ENCODE measurements around the gene IL36B.

The IL36B gene

DNA sequence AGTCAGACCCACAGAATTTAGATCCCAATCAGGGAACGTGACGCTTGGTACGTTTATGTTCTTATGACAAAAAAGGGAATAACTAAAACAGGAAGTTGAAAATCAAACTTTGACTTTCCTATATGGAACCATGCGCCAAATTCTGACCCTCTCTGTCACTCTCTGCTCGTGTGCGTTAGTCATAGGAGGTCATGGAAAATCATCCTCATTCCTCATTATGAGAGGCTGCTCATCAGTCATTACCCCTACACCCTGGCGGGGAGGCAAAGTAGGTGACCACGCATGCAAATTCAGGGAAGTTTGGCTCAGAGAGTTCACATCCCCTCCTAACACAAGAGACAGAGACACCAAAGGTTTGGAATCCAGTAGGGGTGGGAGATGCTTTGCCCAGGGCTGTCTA is 30.6 kb upstream of the IL36B start:
- DNase-seq (ENCODE audit: low read depth): no peak
- TF ChIP-seq, protein P1, sequence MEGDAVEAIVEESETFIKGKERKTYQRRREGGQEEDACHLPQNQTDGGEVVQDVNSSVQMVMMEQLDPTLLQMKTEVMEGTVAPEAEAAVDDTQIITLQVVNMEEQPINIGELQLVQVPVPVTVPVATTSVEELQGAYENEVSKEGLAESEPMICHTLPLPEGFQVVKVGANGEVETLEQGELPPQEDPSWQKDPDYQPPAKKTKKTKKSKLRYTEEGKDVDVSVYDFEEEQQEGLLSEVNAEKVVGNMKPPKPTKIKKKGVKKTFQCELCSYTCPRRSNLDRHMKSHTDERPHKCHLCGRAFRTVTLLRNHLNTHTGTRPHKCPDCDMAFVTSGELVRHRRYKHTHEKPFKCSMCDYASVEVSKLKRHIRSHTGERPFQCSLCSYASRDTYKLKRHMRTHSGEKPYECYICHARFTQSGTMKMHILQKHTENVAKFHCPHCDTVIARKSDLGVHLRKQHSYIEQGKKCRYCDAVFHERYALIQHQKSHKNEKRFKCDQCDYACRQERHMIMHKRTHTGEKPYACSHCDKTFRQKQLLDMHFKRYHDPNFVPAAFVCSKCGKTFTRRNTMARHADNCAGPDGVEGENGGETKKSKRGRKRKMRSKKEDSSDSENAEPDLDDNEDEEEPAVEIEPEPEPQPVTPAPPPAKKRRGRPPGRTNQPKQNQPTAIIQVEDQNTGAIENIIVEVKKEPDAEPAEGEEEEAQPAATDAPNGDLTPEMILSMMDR (IDR thresholded peaks at IDR 0.05; ENCODE audit: insufficient read depth, low read depth, low read length, missing control alignments): no peak
- H3K4me3 ChIP-seq (ENCODE audit: low read depth, low read length): no peak overlapping the region

DNA sequence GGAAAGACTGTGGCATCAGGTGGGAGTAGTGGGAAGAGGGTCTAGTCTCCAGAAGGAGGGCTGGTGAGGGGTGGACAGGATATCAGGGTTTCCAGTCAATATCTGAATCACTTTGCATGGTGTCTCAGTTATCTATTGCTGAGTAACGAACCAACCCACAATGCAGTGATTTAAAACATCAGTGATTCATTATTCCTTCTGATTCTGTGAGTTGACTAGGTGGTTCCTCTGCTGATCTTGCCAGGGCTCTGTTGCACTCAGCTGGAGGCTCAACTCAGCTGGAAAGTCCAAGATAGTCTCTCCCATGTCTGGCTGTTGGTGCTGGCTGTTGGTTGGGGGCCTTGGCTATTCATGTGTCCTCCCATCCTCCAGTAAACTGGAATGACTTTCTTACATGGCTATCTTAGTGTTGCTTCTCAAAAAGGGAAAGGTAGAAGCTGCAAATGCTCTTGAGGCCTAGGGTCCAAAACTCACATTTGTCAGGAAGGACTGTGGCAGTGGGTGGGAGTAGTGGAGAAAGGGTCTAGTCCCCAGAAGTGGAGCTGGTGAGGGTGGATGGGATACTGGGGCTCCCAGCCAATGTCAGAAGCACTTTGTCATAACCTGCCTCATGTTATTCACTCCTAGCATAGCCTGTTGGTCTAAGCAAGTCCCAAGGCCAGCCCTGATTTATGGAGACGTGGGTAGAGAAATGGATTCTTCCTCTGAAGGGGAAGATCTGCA is 29.0 kb upstream of the IL36B start:
- no peak for DNase-seq (ENCODE audit: low read depth)
- H3K4me3 ChIP-seq (ENCODE audit: low read depth, low read length): no peak overlapping the region
- TF ChIP-seq, protein P1 (IDR thresholded peaks at IDR 0.05; ENCODE audit: insufficient read depth, low read depth, low read length, missing control alignments): no peak

DNA sequence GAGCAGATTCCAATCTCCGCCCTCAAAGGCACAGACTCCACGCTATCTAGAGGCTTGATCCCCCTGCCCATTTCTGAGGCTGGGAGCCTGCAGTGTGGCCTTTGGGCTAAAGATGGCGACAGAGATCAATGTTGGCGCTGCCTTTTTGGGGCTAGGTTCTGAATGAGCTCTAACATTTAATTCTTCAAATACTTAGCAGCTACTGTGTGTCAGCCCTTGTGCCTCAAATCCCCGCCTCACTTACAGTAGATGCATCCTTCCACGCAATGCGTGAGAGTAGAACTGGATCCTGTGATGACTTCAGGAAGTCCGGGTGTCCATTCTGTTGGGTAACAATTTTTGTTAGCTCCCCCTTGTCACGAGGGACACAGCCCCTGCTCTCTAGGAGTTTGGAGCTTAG is 27.5 kb upstream of the IL36B start:
- no peak overlapping the region for H3K4me3 ChIP-seq (ENCODE audit: low read depth, low read length)
- DNase-seq (ENCODE audit: low read depth): peak; percentile 34
- TF ChIP-seq, protein P1 (IDR thresholded peaks at IDR 0.05; ENCODE audit: insufficient read depth, low read depth, low read length, missing control alignments): peak; percentile 88

DNA sequence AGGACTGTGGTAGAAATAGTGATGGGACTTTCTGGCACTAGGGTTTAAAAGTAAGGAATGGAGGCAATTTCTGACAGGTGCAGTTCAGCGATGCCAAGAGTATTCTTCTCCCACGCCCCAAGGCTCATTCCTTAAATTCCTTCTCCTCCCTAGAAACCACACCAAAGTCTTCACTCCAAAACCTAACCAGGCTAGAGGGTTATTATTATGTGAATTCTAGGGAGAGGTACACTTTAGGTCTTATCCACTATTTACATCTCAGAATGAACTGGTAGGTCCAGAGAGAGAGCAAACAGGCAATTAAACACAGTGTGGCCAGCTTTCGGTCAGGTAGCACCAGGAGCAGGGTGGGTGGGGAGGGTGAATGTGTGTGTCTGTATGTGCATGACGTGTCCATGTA is 26.5 kb upstream of the IL36B start:
- H3K4me3 ChIP-seq (ENCODE audit: low read depth, low read length): no peak overlapping the region
- DNase-seq (ENCODE audit: low read depth): no peak
- TF ChIP-seq, protein P1 (IDR thresholded peaks at IDR 0.05; ENCODE audit: insufficient read depth, low read depth, low read length, missing control alignments): no peak

DNA sequence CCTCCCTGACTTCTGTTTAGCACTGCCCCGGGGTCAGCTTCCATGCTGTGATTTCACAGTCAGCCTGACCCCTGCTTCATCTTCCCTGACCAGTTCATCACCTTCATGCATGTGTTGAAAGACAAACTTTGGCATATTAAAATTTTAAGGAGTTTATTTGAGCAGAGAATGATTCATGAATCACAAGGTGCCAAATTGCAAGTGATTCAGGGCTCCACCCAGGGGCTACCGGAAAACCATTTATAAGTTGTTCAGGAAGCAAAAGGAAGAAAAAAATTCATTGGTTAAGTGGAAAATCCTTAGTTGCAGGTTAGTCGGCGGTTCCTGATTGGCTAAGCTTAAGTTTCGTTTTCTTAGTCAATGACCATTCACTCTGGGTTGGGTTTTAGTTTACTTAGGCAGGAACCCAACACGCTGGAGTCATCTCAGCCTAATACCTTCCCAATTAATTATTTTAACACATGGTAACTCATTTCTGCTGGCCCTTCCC is 25.7 kb upstream of the IL36B start:
- TF ChIP-seq, protein P1 (IDR thresholded peaks at IDR 0.05; ENCODE audit: insufficient read depth, low read depth, low read length, missing control alignments): no peak
- no peak for DNase-seq (ENCODE audit: low read depth)
- H3K4me3 ChIP-seq (ENCODE audit: low read depth, low read length): no peak overlapping the region

DNA sequence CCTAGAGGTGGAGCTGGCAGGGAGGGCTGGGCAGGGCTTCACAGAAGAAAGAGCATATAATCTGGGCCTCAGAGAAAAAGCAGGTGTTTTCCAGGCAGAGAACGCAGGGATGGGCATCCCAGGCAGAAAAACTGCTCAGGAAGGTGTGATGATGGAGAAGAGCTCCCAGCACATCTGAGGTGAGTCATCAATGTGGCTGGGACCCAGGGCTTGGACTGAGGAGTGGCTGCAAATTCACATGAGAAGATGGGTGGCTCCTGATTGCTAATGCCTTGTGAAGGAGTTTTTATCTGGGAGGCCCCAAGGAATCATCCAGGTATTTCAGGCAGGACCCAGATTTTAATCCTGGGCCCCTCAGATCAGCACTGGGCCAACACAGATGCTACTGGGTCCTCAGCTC is 25.3 kb upstream of the IL36B start:
- DNase-seq (ENCODE audit: low read depth): no peak
- no peak overlapping the region for H3K4me3 ChIP-seq (ENCODE audit: low read depth, low read length)
- TF ChIP-seq, protein P1 (IDR thresholded peaks at IDR 0.05; ENCODE audit: insufficient read depth, low read depth, low read length, missing control alignments): no peak

Data from GM12865 (cell line).